Retina (tissue), 1 donor: ENCODE data around the gene IZUMO4.
"Not testable (repeated sequence)": the region's sequence is repeated elsewhere in the genome, so short reads cannot be mapped to it uniquely, and the experiment has no call there.

Experiments used
- DNase-seq: peaks from one replicate; pipeline ENCODE4 v3.0.0-alpha.2; 2016

IZUMO4 gene

DNA sequence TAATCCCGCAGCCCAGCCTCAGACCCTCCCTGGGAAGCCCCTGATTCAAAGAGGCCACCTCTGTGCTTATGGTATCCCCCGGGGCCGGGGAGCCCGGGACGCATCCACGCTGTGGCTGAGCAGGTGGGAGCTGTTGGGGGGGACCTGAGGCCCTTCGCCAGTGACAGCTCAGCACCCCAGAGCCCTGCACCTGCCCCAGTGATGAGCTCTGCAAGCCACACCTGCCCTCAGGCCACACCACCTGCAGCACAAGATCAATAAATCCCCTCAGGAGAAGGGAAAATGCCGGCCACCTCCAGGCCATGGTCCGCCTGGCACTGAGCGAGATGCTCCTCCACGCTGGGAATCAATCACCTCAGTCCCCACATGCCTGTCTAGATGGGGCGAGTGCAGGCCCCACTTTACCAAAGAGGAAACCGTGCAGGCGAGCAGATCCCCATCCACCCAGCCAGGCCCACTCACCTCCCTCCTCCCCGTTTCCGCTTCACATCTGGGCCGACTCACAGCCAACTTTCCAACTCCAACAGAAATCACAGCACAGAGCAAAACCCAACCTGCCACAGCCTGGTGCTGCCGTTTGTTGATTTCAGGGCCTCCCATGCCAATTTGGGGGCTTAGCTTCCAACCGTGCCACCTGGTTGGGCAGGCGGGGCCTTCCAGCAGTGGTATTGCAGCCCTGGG lies 13.4 kb upstream of the IZUMO4 start:
- DNase-seq: no peak

DNA sequence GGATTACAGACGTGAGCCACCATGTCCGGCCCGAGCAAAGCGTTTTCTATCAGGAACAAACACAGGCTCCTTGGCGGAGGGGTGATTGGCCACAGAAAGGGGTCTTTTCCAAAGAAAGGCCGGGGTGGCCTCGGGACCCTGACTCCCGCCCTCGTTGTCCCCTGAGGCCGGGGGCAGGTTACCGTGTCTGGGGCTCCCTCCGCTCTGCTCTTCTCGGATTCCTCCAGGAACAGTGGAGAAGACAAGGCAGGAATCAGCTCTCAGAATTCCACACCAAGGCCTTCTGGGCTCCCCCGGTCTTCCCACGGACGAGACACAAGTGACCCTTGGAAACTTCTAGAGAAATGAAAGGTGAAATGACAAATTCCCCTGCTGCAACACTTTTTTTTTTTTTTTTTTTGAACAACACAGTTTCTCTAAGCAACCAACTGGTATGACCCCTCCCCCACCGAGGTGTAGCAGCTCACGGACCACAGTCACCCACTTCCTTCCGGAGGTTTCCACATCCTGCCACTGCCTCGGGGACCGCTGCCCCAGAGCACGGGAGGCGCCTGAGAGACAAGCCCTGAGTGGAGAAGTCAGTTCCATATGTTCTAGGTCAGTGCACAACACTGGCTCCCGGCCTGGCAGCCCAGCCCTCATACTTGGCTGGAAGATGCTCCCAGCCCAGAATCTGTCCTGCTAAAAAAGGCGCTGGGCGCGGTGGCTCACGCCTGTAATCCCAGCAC lies 11.6 kb upstream of the IZUMO4 start:
- no peak for DNase-seq

DNA sequence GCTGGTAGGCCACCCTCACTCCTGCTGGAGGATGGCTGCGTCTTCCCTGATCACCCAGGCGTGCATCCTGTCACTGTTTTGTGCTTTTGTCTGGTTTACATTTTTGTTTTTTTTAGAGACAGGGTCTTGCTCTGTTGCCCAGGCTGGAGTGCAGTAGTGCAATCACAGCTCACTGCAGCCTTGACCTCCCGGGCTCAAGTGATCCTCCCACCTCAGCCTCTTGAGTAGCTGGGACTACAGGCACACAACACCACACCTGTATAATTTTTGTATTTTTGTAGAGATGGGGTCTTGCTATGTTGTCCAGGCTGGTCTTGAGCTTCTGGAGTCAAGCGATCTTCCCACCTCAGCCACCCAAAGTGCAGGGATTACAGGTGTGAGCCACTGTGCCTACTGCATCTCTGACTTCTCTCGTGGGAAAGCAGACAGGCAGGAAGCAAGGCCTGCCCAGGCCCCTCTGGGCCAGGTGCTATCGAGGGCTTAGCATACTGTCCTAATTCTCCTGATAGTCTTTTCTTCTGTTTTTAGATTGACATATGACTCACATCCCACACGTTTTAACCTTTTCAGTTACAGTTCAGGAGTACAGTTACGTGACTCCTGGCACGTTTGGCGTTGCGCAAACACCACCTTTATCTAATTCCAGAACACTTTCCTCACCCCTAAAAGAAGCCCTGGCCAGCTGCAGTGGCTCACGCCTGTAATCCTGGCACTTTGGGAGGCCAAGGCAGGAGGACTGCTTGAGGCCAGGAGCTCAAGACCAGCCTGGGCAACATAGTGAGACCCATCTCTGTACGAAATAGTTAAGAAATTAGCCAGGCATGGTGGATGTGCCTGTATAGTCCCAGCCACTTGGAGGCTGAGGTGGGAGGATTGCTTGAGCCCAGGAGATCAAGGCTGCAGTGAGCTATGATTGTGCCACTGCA lies 9.8 kb upstream of the IZUMO4 start:
- not testable (repeated sequence) for DNase-seq

DNA sequence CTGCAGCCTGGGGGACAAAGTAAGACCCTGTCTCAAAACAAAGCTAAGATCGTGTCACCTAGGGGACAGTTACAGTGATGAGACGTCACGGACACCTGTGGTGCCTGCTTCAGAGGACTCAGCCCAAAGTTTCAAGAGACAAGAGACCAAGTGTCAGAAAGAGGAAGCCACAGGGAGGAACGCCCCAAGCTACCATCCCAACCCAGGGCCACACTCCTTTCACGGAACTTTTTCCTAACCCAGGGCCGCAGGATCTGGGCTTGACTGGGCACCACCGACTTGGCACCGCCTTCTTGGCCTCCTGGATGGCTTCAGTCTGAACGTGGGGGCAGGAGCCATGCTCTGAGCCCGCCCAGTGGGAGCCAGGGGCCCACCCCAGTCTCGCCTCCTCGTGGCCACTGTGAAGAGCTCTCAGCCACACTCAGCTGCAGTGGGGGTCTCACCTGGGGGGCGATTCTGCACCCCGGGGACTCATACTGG lies 9.1 kb upstream of the IZUMO4 start:
- DNase-seq: no peak

DNA sequence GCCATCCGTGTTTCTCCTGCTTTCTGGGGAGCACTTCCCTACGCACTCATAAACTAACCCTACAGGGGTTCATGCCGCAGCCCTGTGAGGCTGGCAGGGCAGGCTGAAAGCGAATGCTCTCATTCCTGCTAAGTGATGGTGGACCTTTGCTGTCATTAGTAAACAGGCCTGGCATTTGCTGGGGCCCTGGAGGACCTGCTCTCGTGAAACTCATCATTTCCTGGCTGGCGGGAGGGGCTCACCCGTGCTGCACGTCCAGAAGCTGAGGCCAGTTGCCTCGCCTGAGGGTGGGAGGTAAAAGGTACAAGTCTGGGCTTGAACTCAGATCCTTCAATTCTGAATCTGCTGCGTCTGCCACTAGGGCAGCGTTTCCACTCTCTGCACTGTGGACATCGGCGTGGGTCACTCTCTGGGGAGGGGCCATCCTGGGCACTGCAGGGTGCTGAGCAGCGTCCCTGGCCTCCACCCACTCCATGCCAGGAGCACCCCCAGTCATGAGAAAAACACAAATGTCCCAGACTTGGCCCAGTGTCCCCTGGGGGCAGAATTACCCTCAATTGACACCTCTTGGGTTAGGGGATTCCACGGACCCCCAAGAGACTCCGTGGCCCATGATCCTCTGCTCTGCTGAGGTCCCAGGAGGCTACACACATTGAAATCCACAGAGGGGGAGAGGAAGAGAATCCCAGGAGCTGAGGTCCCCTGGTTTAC lies 7.6 kb upstream of the IZUMO4 start:
- DNase-seq: no peak

DNA sequence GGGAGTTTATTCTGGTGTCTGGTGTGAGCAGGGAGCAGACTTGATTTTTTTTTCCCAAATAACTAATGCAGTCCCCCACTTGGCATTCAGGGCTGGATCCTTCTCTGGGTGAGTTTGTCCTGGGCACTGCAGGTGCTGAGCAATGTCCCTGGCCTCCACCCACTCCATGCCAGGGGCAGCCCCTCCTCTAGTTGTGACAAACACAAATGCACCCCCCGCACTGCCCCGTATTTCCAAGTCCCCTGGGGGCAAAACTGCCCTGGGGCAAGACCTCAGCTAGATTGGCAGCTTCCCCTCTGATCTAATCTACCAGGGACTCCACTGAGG lies 7.0 kb upstream of the IZUMO4 start:
- DNase-seq: no peak

DNA sequence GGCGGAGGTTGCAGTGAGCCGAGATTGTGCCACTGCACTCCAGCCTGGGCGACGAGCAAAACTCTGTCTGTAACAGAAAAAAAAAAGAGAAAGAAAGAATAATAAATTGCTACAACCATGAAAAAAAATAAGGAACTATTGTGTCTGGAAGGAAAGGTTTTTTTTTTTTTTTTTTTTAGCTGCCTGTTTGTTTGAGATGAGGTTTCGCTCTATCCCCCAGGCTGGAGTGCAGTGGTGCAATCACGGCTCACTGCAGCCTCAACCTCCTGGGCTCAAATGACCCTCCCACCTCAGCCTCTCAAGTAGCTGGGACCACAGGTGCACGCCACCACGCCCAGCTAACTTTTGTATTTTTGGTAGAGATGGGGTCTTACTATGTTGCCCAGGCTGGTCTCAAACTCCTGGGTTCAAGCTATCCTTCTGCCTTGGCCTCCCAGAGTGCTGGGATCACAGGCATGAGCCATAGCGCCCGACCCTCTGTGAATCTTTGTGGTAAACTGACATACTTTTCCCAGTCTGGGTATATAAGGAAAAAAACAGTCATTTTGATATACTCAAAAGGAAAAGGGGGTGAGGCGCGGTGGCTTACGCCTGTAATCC lies 4.7 kb upstream of the IZUMO4 start:
- DNase-seq: not testable (repeated sequence)

DNA sequence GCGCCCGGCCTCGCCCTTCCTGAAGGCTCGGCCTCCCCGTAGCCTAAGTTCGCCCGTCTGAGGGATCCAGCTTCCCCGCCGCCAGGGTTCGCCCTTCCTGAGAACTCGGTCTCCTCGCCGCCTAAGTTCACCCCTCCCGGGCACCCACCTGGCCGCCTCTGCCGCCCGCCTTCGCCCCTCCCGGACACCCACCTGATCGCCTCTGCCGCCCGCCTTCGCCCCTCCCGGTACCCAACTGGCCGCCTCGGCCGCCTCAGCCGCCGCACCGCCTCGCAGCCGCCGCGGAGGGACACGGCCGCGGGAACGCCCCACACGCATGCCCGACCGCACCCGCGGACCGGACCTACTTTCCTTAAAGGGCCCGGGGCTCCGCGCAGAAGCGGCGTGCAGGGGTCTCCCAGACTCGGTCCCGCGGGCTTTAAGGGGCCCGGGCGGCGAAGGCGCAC lies 658 bp upstream of the IZUMO4 start, which contains the start of gene MOB3A:
TSS of gene MOB3A (minus strand) at position 293 of the 446 bp plus-strand sequence. CDS start 17,766 bp downstream, outside the sequence.
- peak; percentile 99 for DNase-seq

DNA sequence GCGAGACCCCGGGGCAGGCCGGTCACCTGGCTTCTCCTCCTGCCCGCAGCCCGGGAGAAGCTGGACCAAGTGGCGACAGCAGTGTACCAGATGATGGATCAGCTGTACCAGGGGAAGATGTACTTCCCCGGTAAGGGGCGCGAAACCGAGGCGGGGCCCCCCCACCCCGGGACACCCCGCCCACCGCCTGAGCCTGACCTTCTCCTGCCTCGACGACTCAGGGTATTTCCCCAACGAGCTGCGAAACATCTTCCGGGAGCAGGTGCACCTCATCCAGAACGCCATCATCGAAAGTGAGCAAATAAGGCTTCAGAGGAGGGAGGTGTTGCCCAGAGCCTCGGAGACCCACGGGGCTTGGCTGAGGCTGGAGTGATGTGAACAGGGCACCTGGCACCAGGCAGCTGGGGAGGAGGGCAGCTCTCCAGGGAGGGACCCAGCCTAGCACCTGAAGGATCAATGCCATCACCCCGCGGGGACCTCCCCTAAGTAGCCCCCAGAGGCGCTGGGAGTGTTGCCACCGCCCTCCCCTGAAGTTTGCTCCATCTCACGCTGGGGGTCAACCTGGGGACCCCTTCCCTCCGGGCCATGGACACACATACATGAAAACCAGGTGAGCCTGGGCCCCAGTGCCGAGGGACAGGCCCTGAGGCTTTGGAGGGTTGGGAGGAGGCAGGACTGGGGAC lies 629 bp downstream of the IZUMO4 start:
- DNase-seq: no peak

DNA sequence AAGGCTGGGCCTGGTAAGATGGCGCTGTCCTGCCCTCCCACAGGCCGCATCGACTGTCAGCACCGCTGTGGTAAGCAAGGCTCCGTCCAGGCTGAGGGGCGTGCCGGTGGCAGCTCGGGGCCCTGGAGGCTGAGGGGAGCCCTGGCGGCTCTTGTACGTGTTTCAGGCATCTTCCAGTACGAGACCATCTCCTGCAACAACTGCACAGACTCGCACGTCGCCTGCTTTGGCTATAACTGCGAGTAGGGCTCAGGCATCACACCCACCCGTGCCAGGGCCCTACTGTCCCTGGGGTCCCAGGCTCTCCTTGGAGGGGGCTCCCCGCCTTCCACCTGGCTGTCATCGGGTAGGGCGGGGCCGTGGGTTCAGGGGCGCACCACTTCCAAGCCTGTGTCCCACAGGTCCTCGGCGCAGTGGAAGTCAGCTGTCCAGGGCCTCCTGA lies 1.2 kb downstream of the IZUMO4 start:
- DNase-seq: no peak

DNA sequence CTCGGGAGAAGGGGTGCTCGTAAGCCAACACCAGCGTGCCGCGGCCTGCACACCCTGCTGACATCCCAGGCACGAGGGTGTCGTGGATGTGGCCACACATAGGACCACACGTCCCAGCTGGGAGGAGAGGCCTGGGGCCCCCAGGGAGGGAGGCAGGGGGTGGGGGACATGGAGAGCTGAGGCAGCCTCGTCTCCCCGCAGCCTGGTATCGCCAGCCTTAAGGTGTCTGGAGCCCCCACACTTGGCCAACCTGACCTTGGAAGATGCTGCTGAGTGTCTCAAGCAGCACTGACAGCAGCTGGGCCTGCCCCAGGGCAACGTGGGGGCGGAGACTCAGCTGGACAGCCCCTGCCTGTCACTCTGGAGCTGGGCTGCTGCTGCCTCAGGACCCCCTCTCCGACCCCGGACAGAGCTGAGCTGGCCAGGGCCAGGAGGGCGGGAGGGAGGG lies 2.4 kb downstream of the IZUMO4 start:
- no peak for DNase-seq

DNA sequence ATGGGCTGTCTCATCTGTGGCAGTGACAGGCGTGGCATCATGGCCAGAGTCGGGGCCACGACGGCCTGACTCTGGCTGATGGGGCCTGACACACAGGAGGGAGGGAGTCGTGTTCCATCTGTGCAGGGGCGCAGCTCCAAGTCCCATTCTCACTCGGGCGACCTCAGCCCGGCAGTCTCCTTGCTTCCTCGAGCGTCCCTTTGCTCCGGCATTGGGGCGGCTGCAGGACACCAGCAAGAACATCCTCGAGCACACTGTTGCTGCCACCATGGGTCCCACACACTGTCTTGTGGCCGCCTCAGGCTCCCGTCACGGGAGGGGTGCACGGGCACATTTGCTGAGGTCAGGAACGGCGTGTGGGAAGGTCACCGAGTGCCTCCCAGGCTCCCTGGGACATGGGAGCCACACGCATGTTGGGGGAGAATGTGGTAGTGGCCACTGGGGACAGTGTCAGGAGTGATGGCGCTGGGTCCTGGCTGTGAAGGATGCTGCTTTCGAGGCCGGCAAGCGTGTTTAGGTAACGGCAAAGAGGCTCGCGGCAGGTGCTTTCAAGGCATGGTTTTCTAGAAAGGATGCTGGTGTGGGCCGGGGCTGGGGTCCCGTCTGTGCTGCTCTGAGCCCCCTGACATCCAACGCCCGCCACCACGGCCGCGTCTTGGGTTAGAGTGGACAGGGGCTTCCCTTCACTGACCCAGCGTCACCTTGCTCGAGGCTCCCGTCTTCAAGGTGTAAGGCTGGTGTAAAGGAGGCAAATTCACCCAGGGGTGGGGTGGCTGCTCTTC lies 3.4 kb downstream of the IZUMO4 start:
- DNase-seq: no peak

DNA sequence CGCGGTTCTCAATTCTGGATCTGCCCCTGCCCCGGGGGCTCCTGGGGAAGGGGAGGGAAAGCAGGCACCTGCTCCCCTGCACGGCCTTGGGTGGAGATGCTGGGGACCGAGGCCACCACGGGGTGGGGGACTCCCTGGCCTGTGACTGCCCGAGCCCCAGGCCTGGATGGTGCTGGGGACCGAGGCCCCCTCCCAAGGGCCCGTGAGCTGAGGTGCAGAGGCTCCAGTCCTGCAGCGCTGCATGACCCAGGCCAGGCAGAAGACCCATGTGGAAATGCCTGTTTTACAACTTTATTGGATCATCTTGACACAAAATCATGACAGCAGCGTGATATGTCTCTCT lies 4.0 kb downstream of the IZUMO4 start:
- no peak for DNase-seq

DNA sequence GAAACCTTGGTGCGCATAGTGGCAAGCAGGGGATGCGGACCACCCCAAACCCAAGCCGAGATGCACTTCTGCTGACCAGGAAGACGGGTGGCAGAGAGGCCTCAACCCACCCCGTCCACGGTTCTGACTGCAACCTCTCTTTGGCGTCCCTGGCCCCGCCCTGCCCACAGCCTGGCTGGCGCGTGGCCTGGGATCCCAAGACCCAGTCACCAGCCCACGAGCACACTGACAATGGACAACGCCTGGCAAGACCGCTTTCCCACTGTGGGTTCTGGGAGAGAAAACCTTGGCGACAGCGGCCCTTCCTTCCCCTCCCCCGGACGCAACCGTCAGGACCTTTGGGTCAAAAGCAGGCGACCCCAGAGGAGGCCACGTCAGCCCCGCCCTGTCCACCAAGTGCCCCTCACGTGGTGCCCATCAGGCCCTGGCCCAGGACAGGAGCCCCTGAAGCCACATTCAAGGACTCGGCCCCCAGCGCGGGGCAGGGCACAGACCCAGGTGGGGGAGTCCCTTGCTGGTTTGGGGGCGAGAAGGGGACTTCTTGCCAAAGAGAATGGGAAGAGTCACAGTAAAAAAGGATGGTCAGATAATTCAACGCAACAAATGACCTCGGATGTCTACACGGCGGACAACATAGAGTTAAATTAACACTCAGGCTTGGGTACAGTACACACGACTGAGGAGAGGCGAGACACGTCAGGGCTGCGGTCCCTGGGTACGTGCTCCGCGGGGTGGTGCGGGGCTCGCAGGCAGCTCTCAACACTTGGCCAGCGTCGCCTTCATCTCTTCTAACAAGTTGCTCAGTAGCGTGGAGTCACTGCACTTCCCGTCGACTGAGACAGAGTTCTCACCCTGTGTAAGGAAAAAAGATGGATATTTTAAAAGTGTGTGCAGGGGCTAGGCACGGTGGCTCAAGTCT lies 5.0 kb downstream of the IZUMO4 start:
- no peak for DNase-seq

DNA sequence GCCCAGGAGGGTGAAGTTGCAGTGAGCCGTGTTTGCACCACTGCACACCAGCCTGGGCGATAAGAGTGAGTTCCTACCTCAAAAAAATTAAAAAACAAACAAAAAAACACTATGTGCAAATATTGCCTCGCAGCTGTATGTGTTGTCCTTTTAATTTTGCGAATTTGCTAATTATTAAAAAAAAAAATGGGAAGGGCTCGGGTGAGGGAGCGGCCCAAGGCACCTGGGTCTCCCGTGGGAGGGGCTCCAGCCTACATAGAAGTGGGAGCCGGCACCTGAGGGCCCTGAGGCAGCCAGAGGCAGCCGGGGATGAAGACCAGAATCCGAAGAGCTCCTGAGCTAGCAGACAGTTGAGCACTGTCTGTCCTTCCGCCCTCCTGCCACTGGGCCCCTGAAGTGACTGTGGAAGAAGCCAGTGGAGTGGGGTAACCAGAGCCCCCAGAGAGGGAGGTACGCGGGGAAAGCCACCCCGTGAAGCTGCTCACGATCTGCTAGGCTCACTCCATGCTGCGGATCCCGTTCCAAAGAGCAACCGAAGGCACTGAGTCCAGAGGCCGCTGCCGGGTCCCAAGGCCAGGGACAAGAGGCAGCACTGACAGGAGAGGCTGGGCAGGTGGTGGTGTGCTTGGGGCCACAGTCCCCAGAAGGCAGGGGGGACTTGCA lies 6.5 kb downstream of the IZUMO4 start:
- no peak for DNase-seq

DNA sequence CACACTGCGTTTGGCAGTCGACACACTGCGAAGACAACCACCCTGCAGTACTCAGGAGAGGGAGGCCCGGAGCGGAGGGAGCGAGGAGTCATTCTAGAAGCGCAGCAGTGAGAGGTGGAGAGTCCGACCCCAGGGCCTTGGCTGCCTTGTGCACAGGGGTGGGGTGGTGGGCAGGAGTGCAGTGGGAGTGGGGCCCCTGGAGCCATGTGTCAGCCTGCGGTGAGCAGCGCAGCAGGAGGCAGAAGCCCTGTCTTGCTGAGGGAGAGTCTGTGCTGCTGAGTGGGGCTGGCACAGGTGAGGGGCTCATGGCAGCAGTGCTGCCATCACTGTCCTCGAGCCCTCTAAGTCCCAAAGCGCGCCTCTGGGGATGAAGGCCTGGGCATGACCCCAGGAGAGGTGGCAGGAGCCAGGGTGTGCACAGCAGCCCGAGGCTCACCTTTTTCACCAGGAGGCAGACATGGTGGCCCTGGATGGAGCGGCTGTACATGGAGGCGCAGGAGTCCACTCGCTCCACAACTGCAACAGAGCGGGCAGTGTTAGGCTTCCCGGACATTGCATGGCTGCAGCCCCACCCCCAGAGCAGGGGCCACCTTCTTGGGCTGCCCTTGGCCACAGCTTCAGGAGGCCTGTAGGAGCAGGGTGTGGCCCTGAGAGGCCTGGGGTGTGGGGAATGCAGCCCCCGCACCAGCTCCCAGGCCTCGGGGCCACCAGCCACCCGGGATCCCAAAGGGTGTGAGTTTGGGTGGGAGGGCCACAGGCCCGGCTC lies 11.7 kb downstream of the IZUMO4 start:
- no peak for DNase-seq

DNA sequence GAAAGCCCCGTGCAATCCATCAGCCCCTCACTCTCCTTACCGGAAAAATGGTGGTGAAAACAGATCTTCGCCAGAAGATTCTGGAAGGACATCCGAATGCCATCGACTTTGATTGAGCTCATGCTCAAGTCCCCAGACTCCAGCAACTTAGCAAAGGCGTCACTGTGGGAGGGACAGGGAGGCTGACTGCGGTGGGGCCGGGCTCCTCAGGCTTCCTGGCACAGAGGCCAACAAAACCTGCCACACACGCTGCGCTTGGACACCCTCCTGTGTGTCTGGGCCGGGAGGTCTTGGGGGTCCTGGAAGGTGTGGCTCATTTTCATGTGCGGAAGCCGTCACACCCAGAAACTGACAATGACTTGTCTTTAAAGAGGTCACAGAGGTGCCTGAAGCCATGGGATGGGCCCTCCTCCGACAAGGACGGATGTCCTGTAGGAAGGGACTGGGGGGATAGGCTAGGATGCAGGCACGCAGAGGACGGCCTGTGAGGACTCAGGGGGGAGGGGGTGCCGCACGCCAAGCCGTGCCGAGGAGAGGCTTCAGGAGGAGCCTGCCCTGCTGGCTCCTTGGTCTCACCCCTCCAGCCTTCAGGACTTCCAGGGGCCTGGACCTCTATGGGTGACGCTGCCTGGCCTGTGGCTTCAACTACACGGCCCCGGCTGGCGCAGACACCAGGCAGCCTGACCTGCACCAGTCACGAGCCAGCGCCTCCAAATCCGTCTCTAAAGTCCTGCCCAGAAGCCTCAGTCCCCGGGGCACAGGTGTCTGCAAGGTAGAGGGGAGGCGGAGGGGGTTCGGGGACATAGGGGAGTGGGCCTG lies 12.5 kb downstream of the IZUMO4 start:
- DNase-seq: no peak
